GM23338 (cell line): Measurements from ENCODE around the gene LYRM2. TPM values are rescaled to one million over a fixed set of nuclear protein-coding genes. Genes with fewer than 3 reads are reported as not detected.

Source experiments
- ATAC-seq: fragments of 200-7000 bp; cut with Tn5 transposase; 3 replicates; pipeline ENCODE4 v1.9.1; 2020
- DNase-seq: peaks from one replicate; pipeline ENCODE4 v3.0.0-alpha.2; 2015; ENCODE audit warnings: low spot score
- H2AFZ ChIP-seq: fragments of 200-600 bp; sonication (generic); 2 replicates; pipeline ENCODE4 v1.8.0; 2016; ENCODE audit warnings: antibody characterized with exemption, mild to moderate bottlenecking, moderate library complexity
- H3F3A ChIP-seq: fragments of 200-600 bp; sonication (generic); replicated peaks from 2 replicates; pipeline ENCODE4 v1.8.0; 2017; ENCODE audit warnings: antibody characterized with exemption, mixed run types, low read depth
- H3K27ac ChIP-seq: fragments of 200-600 bp; sonication (generic); 2 replicates; pipeline ENCODE4 v1.6.1; 2016; ENCODE audit warnings: low read depth
- H3K27me3 ChIP-seq: fragments of 200-600 bp; sonication (generic); 2 replicates; pipeline ENCODE4 v1.8.0; 2016; ENCODE audit warnings: mild to moderate bottlenecking, mixed run types, moderate library complexity; ENCODE audit not compliant: insufficient read depth
- H3K36me3 ChIP-seq: fragments of 200-600 bp; sonication (generic); 2 replicates; pipeline ENCODE4 v1.8.0; 2016; ENCODE audit warnings: mild to moderate bottlenecking; ENCODE audit not compliant: insufficient read depth
- H3K4me1 ChIP-seq: fragments of 200-600 bp; sonication (generic); 2 replicates; pipeline ENCODE4 v1.8.0; 2016; ENCODE audit warnings: mild to moderate bottlenecking, moderate library complexity; ENCODE audit not compliant: insufficient read depth
- H3K4me2 ChIP-seq: fragments of 200-600 bp; sonication (generic); 2 replicates; pipeline ENCODE4 v1.7.1; 2017; ENCODE audit warnings: mixed run types
- H3K4me3 ChIP-seq: fragments of 200-600 bp; sonication (generic); 2 replicates; pipeline ENCODE4 v1.6.1; 2016; ENCODE audit warnings: mixed run types
- H3K79me2 ChIP-seq: fragments of 200-600 bp; sonication (generic); replicated peaks from 2 replicates; pipeline ENCODE4 v1.8.0; 2017; ENCODE audit warnings: mild to moderate bottlenecking; ENCODE audit not compliant: insufficient read depth
- H3K9me2 ChIP-seq: fragments of 200-600 bp; sonication (generic); 2 replicates; pipeline ENCODE4 v1.8.0; 2017; ENCODE audit not compliant: insufficient read depth
- H4K20me1 ChIP-seq: fragments of 200-600 bp; sonication (generic); replicated peaks from 2 replicates; pipeline ENCODE4 v1.8.0; 2017; ENCODE audit warnings: mild to moderate bottlenecking; ENCODE audit not compliant: insufficient read depth
- H3K27ac Mint-ChIP-seq: 2 replicates; pipeline ENCODE4 v1.8.0; 2020; ENCODE audit warnings: inconsistent platforms, mild to moderate bottlenecking, moderate library complexity, mixed read lengths
- H3K27me3 Mint-ChIP-seq: 3 replicates; pipeline ENCODE4 v1.8.0; 2022; ENCODE audit warnings: low read depth, mild to moderate bottlenecking, moderate library complexity, mixed read lengths, inconsistent platforms; ENCODE audit not compliant: insufficient read depth, poor library complexity
- H3K36me3 Mint-ChIP-seq: 3 replicates; pipeline ENCODE4 v1.8.0; 2021; ENCODE audit warnings: low read depth, mild to moderate bottlenecking, inconsistent platforms, moderate library complexity, mixed read lengths
- H3K4me1 Mint-ChIP-seq: 3 replicates; pipeline ENCODE4 v1.8.0; 2020; ENCODE audit warnings: mild to moderate bottlenecking, inconsistent platforms, mixed read lengths
- H3K4me3 Mint-ChIP-seq: 3 replicates; pipeline ENCODE4 v1.8.0; 2021; ENCODE audit warnings: moderate library complexity, mild to moderate bottlenecking, inconsistent platforms, mixed read lengths
- H3K9me3 Mint-ChIP-seq: 3 replicates; pipeline ENCODE4 v1.8.0; 2020; ENCODE audit warnings: moderate library complexity, mild to moderate bottlenecking, inconsistent platforms, mixed read lengths
- CREB1 ChIP-seq: fragments of 250-450 bp; sonication (Bioruptor Pico); IDR thresholded peaks from 2 replicates; pipeline ENCODE4 v1.5.0; 2020; ENCODE audit warnings: low read depth, mild to moderate bottlenecking, moderate library complexity
- EZH2 ChIP-seq: fragments of 200-600 bp; sonication (generic); IDR thresholded peaks from one replicate; pipeline ENCODE4 v1.8.0; 2017; ENCODE audit warnings: antibody characterized with exemption, mild to moderate bottlenecking, low read depth; ENCODE audit not compliant: unreplicated experiment
- STAT1 ChIP-seq: IDR thresholded peaks from one replicate; pipeline ENCODE4 v1.6.1; 2016; ENCODE audit warnings: antibody characterized with exemption; ENCODE audit not compliant: unreplicated experiment
- ZNF331 ChIP-seq: fragments of 250-450 bp; sonication (Bioruptor Pico); IDR thresholded peaks from 2 replicates; pipeline ENCODE4 v1.5.0; 2020; ENCODE audit warnings: low read depth, mild to moderate bottlenecking, moderate library complexity
- polyA plus RNA-seq: library from polyadenylated mRNA; unstranded; fragments of >200 nt; fragmentation: Nextera tagmentation; extraction: Ambion mirVana; gene quantifications from 2 replicates; pipeline ENCODE4 v1.2.1, GENCODE V29; 2016
- total RNA-seq: library from RNA; depleted of rRNA; stranded (reverse); fragments of >200 nt; shearing (Covaris generic); gene quantifications from 2 replicates; pipeline ENCODE4 v1.2.3, GENCODE V29; 2014
- TF ChIP-seq, protein P1 (sequence below): IDR thresholded peaks from 2 replicates; pipeline ENCODE4 v1.6.1; 2016; ENCODE audit warnings: antibody characterized with exemption
- TF ChIP-seq, protein P2 (sequence below): fragments of 250-450 bp; sonication (Bioruptor Pico); IDR thresholded peaks from 2 replicates; pipeline ENCODE4 v1.5.0; 2020; ENCODE audit warnings: mild to moderate bottlenecking, moderate library complexity

The LYRM2 gene
- total and polyA plus RNA-seq, 2 experiments from 2014 or later = 20.3 to 67.3 TPM

DNA sequence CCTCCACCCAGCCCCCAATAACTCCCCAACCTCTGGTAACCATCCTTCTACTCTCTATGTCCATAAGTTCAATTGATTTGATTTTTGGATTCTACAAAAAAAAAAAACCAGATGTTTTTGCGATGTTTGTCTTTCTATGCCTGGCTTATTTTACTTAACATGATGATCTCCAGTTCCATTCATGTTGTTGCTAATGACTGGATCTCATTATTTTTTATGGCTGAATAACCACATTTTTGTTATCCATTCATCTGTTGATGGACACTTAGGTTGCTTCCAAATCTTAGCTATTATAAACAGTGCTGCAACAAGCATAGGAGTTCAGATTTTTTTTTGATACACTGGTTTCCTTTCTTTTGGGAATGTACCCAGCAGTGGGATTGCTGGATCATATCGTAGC, 98.8 kb downstream of the LYRM2 start:
- Mint-ChIP-seq H3K4me3 (no peak overlapping the region), H3K27me3 (no peaks in the 10 kb centered on the region), H3K36me3 (no peaks in the 10 kb centered on the region), H3K4me1 (peaks cover 9% of the 10 kb centered on the region; the same call in 1 of the 3 replicates), H3K9me3 (no peaks in the 10 kb centered on the region), H3K27ac (no peak overlapping the region)
- H3K9me2 ChIP-seq = no peaks in the 10 kb centered on the region
- no peak for ATAC-seq
- H3K4me2 ChIP-seq = no peak overlapping the region
- no peaks in the 10 kb centered on the region for H3F3A ChIP-seq
- no peaks in the 10 kb centered on the region for H3K4me1 ChIP-seq
- H3K27ac ChIP-seq = no peak overlapping the region
- TF ChIP-seq CREB1 (CRISPR knock-in tag) = no peak
- TF ChIP-seq, protein P1, sequence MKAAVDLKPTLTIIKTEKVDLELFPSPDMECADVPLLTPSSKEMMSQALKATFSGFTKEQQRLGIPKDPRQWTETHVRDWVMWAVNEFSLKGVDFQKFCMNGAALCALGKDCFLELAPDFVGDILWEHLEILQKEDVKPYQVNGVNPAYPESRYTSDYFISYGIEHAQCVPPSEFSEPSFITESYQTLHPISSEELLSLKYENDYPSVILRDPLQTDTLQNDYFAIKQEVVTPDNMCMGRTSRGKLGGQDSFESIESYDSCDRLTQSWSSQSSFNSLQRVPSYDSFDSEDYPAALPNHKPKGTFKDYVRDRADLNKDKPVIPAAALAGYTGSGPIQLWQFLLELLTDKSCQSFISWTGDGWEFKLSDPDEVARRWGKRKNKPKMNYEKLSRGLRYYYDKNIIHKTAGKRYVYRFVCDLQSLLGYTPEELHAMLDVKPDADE = no peak
- TF ChIP-seq EZH2 = no peak
- no peak for TF ChIP-seq STAT1
- TF ChIP-seq, protein P2, sequence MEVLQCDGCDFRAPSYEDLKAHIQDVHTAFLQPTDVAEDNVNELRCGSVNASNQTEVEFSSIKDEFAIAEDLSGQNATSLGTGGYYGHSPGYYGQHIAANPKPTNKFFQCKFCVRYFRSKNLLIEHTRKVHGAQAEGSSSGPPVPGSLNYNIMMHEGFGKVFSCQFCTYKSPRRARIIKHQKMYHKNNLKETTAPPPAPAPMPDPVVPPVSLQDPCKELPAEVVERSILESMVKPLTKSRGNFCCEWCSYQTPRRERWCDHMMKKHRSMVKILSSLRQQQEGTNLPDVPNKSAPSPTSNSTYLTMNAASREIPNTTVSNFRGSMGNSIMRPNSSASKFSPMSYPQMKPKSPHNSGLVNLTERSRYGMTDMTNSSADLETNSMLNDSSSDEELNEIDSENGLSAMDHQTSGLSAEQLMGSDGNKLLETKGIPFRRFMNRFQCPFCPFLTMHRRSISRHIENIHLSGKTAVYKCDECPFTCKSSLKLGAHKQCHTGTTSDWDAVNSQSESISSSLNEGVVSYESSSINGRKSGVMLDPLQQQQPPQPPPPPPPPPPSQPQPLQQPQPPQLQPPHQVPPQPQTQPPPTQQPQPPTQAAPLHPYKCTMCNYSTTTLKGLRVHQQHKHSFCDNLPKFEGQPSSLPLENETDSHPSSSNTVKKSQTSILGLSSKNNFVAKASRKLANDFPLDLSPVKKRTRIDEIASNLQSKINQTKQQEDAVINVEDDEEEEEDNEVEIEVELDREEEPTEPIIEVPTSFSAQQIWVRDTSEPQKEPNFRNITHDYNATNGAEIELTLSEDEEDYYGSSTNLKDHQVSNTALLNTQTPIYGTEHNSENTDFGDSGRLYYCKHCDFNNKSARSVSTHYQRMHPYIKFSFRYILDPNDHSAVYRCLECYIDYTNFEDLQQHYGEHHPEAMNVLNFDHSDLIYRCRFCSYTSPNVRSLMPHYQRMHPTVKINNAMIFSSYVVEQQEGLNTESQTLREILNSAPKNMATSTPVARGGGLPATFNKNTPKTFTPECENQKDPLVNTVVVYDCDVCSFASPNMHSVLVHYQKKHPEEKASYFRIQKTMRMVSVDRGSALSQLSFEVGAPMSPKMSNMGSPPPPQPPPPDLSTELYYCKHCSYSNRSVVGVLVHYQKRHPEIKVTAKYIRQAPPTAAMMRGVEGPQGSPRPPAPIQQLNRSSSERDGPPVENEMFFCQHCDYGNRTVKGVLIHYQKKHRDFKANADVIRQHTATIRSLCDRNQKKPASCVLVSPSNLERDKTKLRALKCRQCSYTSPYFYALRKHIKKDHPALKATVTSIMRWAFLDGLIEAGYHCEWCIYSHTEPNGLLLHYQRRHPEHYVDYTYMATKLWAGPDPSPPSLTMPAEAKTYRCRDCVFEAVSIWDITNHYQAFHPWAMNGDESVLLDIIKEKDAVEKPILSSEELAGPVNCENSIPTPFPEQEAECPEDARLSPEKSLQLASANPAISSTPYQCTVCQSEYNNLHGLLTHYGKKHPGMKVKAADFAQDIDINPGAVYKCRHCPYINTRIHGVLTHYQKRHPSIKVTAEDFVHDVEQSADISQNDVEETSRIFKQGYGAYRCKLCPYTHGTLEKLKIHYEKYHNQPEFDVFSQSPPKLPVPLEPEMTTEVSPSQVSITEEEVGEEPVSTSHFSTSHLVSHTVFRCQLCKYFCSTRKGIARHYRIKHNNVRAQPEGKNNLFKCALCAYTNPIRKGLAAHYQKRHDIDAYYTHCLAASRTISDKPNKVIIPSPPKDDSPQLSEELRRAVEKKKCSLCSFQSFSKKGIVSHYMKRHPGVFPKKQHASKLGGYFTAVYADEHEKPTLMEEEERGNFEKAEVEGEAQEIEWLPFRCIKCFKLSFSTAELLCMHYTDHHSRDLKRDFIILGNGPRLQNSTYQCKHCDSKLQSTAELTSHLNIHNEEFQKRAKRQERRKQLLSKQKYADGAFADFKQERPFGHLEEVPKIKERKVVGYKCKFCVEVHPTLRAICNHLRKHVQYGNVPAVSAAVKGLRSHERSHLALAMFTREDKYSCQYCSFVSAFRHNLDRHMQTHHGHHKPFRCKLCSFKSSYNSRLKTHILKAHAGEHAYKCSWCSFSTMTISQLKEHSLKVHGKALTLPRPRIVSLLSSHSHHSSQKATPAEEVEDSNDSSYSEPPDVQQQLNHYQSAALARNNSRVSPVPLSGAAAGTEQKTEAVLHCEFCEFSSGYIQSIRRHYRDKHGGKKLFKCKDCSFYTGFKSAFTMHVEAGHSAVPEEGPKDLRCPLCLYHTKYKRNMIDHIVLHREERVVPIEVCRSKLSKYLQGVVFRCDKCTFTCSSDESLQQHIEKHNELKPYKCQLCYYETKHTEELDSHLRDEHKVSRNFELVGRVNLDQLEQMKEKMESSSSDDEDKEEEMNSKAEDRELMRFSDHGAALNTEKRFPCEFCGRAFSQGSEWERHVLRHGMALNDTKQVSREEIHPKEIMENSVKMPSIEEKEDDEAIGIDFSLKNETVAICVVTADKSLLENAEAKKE (CRISPR knock-in tag) = no peak
- no peak for TF ChIP-seq ZNF331 (CRISPR knock-in tag)
- no peaks in the 10 kb centered on the region for H4K20me1 ChIP-seq
- DNase-seq = no peak
- no peaks in the 10 kb centered on the region for H3K79me2 ChIP-seq
- no peak overlapping the region for H2AFZ ChIP-seq
- H3K27me3 ChIP-seq = no peaks in the 10 kb centered on the region
- no peak overlapping the region for H3K4me3 ChIP-seq
- H3K36me3 ChIP-seq = no peaks in the 10 kb centered on the region
